ENCODE results near the gene F2RL1.

DNA sequence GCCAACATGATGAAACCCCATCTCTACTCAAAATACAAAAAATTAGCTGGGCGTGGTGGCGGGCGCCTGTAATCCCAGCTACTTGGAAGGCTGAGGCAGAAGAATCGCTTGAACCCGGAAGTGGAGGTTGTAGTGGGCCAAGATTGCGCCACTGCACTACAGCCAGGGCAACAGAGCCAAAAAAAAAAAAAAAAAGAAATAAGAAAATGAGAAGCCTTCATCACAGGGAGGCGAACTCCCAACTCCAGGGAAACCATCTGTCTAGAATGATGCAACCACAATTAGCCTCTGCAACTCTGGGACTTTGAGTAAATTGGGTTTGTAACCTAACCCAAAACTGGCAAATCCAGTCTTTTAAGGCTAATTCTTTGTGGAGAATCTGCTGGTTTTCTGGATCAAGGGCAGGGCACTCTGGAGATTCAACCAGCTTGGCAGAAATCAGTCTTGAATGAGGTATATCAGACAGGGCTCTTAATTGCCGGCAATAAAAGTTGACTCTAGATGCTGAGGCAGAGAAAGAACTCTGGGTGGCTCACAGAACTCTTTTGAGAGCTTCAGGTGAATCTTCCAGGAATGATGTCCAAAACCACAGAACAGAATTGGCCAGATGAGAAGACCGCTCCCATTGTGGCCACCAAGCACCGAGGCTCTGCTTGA, 40.9 kb downstream of the F2RL1 start:
- TF ChIP-seq, protein P1, sequence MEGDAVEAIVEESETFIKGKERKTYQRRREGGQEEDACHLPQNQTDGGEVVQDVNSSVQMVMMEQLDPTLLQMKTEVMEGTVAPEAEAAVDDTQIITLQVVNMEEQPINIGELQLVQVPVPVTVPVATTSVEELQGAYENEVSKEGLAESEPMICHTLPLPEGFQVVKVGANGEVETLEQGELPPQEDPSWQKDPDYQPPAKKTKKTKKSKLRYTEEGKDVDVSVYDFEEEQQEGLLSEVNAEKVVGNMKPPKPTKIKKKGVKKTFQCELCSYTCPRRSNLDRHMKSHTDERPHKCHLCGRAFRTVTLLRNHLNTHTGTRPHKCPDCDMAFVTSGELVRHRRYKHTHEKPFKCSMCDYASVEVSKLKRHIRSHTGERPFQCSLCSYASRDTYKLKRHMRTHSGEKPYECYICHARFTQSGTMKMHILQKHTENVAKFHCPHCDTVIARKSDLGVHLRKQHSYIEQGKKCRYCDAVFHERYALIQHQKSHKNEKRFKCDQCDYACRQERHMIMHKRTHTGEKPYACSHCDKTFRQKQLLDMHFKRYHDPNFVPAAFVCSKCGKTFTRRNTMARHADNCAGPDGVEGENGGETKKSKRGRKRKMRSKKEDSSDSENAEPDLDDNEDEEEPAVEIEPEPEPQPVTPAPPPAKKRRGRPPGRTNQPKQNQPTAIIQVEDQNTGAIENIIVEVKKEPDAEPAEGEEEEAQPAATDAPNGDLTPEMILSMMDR (IDR thresholded peaks at IDR 0.05) = no peak
- no peak for TF ChIP-seq POLR2A (IDR thresholded peaks at IDR 0.05)
